Hematopoietic multipotent progenitor cell treated with erythropoietin and hydrocortisone succinate and interleukin-3 and kit ligand, for 6 days (in vitro differentiated cells): Measurements from ENCODE around the gene DPF3.

ENCODE experiments used
- DNase-seq: peaks from one replicate; pipeline ENCODE4 v3.0.0-alpha.2; 2015

DPF3 gene

DNA sequence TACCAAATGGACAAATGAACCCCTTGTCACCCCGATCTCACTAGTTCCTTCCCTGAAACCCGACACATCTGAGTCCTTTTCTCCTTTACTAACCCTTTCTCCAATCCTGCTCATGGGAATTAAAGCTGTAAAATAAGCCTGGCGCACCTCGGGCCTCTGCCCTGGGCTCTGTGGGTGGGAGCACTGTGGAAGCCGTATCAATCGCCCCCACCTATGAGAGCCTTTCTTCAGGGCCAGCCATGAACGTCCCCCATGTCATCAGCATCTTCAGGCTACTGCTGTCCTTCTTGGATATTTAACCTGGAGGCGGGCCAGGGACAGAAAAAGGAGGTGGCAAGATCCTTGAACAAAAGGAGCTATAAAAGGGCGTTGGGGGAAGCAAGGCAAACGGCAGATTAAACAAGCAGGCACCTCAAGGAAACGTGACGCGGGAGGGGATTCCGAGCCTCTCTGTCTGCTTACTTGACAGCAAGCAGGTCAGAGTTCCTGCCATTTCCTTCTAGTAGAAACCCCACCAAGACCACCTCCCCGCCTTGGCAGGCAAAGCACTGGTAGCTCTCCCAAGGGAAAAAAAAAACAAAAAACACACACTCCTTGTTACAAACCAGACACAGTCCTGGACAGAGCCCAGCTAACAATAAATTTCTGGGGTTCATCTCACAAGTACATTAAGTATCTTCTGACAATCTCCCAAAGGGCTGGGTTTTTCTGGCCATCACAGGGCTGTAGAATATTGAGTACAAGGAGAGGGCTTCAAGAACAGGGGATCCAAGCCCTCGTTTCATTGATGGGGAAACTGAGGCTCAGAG lies 62.9 kb downstream of the DPF3 start:
- no peak for DNase-seq

DNA sequence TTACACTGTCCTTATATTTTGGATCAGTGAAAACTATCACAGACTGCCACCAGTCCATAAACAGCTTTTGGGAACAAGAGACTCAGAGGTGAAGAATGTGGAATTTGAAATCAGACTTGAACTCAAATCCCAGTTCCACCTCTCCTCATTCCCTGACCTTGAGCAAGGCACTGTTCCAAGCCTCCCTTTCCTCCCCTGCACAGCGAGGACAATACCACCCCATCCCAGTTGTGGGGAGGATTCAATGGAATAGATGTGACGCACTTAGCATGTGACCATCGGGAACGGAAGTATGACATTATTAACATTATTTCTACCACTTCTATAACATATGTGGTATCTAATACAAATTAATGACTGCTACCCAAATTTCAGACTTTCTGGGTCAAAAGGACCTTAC lies 63.5 kb downstream of the DPF3 start:
- DNase-seq: no peak

DNA sequence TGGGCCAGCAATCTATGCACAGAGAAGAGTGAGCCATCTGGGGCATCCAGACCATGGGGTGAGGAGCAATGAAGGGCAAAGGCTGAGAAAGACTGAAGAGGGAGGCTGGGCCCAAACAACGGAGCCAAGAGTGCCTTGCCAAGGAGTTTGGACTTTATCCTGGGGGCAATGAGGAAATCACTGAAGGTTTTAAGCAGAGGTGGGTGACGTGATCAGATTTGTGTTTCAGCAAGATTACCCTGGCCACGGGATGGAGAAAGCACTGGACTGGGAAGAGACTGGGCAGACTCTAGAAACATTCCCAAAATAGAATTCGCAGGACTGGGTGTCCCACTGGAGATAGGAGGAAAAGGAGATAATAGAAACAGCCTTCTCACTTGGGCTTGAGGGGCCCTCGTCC lies 65.3 kb downstream of the DPF3 start:
- DNase-seq: no peak

DNA sequence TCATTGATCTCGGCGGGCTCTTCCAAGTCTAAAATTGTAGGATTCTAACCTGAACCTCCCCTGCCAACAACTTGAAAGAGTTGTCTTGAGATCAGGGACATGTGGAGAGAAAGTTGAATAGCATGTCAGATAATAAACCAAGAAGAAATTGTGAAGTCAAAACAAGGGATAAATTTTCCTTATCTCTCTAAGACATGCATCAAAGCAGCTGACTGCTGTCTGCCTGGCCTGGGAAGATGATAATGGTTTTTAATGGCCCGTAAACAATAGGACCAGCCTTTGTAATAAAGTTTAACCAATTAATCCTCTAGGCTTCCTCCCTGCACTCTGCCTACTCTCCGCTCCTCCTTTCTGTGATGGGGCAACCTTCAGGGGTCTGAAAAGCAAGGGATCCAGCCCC lies 67.9 kb downstream of the DPF3 start:
- DNase-seq: peak; percentile 83

DNA sequence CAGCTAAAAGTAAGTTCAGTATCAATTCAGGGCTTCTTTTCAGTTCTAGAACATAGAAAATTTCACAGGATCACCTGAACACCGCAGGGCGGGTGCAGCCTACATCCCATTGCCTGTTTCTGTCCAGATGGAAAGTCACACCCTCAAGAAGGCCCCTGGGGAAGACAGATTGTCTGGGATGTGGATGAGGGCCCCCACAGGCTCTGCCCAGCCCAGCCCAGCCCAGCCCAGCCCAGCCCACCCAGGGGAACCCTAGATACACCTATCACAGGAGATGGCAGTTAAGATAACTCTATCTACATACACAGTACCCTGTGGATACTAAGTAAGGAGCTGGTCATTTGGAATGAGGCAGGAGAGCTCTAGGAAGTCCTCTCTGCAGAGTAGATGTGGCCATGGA lies 68.4 kb downstream of the DPF3 start:
- DNase-seq: no peak

DNA sequence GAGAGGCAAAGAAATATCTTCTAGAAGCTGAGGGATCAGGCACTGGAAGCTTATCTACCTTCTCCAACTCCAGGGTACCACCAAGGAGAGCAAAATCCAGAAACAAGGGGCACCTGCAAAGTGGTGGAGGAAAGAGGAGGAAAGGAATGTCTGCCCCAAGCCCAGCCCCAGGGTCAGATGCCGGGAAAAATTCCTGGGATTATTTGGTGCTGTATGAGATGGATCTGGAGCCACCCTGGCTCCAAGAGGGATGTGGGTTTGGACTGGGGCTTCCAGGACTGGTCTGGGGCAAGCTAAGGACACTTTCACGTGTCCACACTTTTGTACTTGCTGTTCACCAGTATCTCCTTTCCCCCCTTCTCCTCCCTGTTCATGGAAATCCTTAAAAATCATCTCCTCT lies 69.8 kb downstream of the DPF3 start:
- DNase-seq: no peak

DNA sequence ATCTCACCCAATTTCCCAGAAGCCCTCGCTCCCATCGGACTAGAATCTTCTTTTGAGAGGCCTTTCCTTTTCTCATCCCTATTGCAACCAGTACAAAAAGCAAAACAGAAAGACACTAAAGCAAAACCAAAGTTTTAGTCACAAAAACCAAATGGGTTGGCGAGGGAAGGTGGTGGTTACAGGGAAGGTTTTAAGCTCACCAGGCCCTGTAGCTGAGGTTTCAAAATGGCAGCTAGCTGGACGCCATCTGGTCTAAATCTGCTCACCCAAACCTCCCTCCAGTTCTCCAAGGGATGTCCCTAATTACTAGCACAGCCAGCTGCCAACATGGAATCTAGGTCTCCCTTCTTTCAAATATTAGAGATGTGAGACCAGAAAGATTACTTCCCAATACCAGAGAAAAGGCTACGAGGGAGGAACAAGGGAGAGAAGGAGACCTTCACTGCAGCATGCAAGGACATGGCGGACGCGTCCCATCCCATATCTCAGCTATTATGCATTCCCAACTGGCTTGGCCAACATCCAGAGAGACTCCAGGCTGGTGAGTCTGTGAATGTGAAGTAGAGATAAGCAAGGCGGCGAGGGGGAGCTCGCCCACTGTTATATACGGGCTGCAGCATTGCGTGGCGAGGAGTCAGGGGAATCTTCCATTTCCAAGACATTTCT lies 70.8 kb downstream of the DPF3 start:
- DNase-seq: peak; percentile 80

DNA sequence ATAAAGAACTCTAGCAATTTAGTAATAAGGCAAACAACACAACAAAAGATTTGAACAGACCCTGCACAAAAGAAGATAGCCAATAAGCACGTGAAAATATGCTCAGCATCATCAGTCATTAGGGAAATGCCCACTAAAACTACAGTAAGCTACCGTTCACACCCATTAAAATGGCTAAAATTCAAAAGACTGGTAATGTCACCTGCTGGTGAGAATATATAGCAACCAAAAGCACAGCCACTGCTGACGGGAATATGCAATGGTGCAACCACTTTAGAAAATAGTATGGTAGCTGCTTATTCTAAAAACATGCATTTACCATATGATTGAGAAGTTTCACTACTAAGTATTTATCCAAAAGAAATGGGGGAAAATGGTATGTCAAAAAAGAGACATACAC lies 74.9 kb downstream of the DPF3 start:
- no peak for DNase-seq

DNA sequence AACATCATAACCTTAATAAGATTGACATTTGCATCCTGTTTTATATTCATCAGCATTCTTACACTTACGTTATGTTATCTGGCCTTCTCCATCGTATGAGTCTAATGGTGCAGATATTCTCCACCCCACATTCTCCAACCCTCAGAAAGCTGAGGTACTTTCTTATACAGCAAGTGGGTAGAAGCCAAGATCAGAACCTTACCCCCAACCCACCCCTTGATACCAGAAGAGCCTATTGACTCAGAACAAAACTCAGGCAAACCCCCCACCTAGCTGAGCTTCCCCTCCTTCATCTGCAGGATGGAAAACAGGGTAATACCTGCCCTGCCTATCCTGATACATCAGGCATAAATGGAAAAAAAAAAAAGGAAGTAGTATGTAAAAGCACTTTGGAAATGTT lies 77.6 kb downstream of the DPF3 start:
- DNase-seq: no peak

DNA sequence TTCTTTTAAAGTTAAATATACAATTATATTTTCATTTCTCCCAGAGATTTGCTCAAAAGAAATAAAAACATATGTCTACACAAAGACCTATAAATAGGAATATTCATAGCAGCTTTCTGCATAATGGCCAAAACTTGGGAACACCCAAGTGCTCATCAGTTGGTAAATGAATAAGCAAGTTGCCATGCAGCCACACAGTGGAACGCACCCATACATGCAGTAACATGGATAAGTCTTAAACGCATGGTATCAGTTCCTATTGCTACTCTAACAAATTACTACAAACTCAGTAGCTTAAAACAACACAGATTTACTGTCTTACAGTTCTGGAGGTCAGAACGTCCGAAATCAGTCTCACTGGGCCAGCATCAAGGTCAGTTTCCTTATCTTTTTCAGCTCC lies 78.5 kb downstream of the DPF3 start:
- no peak for DNase-seq

DNA sequence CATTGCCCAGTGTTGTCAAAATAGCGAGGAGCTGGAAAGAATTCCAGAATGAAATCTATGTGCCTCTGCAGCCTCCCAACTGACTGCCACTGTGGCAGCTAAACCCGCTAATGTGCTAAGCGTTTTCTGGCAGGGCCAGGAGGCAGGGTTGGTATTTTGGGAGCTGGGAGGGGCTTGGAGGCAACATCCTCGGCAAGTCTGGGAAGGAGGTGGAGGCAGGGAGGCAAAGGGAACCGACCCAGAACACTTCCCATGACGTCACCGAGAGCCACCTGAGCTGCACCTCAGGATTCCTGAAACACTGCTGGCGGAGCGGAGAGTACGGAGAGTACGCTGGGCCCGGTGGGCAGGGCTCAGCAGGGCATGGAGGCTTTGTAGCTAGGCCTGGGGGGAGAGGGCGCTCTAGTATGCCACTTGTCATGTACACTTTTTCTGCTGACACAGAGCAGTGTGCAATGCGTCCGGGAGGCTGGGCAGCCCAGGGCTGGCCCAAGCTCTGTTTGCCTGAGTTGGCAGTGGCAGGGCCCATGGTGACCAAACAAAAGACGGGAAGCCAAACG lies 81.5 kb downstream of the DPF3 start:
- DNase-seq: no peak

DNA sequence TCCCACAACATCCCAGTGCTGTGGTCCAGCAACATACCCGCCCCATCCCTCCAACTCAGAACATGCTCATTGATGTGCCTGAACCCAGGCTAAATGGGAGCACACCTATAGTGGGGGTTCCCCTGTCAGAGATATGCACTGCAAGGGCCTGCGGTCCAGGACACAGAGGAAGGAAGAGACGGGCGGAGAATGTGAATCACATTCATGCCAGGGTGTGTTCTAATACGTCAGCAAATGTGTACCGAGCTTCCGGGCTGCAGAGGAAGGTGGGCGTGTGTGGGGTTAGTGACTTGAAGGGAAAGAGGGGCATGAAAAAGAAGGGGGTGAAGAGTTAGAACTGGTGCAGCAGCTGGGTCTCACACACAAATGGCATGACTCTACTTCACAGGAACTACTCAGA lies 83.7 kb downstream of the DPF3 start:
- DNase-seq: no peak

DNA sequence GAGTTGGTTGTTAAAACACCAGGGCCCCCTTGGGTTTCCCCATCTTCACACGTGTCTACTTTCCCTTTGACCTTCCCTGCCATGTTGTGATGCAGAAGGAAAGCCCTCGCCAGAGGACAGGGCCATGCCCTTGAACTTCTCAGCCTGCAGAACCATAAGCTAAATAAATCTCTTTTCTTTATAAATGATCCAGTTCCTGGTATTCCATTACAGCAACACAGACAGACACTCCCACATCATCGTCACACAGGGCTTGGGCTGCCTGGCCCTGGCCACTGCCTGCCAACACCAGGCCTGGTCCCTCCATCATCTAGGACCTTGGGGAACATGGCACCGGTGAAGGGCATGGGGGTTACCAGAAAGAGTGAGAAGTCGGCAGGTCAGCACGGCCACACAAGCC lies 84.8 kb downstream of the DPF3 start:
- no peak for DNase-seq

DNA sequence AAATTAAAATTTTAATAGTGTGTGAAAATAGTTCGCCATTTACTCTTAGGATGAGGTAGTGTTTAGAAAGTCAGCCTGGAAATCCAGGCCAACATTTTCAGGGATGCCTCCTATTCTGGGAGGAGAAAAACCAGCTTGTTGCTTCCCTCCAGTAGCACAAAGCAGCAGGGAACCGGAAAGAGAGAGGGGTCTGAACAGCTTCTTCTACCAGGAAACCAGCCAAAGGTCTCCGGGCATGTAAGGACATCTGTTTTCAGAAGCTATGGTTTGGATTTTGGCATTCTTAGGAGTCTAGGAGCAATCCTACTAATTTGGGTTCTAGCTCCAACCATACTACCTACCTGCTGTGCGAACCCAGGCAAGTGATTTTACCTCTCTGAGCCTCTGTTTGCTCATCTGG lies 85.3 kb downstream of the DPF3 start:
- DNase-seq: no peak

DNA sequence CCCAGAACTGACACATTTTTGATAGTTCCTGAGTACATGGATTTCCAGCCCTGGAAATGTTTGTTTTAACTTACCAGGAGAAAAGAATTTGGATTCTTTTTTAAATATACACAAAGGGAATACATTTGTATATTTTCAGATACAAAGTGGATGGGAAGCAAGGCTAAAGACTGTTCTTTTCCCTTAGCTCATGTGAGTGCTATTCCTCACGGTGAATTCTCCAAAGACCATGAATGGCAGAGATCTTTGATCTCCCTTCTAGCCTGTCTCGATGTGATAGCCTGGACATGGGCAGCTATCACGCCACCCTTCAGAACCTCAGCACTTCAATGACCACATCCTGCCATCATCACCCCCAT lies 91.3 kb downstream of the DPF3 start:
- DNase-seq: no peak

DNA sequence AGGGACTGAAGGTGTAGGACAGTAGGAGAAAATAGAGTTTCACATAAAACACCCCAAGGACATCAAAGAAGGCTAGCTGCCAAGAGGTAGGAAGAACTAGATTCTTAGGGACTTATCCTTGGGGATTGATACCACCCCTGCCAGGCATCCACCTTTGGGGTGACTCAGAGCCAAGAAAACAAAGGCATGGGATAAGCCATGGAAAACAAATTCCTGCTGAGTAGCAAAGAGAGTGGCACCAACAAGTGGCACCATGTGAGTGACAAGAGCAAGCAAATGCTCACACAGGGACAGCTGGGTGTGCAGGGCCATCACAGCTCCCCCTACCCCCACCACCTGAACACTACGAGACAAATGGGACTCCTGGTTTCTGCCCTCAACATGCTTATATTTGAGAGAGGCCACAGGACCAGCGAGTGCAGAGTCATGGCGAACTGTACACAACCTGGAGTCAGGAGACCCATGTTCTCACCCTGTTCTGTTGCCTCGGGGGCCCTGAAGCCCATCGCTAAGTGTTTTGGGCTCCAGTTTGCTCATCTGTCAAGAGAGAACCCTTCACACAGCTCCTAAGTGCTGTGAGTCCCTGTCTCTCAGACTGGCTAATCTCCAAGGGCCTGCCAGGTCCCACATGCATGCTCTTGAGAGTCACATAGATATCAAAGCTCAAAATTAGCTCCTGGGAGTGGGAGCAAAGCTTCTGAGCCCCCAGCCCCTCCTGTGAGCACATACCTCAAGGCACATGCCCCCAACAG lies 91.9 kb downstream of the DPF3 start:
- no peak for DNase-seq

DNA sequence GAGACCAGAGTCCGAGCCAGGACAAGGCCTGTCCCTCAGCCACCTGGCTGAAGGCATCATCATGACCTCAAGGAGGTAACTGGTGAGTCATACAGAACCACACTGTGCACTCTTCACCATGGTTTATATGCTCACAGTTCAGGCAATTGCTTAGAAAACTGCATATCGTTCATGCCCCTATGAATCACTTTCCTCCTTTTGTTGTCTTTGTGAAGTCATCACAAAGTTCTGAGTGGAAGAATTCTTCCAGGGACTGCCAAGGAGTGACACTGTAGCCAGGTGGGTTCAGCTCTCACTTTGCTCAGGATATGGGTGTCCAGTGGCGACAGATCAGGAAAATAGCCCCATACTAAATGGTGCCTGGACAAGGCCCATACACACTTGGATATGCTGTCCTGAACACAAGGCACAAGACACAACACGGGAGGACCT lies 92.5 kb downstream of the DPF3 start:
- no peak for DNase-seq

DNA sequence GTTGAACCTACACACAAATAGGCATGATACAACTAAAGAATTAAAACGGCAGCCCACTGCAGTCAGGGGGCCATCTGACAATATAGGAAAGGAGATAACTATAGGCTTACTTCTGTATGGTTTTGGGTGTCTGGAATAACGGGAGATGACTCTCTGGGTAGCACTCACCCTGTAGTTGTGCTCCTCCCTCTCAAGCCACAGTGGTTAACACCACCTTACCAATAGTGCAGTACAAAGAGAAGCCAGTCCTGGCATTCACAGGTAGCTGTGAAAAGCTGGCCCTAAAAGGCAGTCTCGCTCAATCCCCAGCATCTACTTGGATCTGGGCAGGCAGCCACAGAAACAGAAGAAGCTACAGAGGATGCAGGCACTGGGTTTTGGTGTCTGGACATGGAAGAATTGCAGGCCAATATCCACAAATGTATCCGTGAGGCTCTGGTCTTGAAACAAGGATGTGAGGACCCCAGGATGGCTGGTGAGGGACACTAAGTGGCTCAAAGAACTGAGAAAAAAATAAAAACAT lies 93.0 kb downstream of the DPF3 start:
- no peak for DNase-seq

DNA sequence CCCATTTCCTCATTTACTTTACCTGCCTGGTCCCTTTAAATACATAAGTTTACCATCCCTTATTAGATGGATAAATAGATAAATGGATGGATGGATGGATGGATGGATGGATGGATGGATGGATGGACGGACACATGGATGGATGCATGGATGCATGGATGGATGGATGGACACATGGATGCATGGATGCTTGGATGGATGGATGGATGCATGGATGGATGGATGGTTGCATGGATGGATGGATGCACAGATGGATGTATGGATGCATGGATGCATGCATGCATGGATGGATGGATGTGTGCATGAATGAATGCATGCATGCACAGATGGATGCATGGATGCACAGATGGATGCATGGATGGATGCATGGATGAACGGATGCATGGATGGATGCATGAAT lies 93.6 kb downstream of the DPF3 start:
- no peak for DNase-seq

DNA sequence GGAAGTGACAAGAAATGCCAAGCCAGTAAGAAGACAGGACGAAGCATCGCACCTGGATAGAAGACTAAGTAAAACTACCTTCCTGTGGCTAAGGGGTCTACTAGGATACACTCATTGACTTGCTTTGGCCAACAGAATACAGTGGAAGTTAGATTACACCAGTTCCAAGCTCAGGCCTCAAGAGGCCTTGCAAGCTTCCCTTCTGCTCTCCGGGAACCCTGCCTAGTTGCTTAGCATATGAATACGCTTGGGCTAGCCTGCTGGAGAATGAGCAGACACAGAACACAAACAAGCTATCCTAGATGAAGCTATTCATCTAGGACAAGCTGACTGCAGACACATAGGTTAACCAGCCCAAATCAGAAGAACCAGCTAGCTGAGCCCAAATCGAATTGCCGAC lies 97.0 kb downstream of the DPF3 start:
- DNase-seq: no peak

DNA sequence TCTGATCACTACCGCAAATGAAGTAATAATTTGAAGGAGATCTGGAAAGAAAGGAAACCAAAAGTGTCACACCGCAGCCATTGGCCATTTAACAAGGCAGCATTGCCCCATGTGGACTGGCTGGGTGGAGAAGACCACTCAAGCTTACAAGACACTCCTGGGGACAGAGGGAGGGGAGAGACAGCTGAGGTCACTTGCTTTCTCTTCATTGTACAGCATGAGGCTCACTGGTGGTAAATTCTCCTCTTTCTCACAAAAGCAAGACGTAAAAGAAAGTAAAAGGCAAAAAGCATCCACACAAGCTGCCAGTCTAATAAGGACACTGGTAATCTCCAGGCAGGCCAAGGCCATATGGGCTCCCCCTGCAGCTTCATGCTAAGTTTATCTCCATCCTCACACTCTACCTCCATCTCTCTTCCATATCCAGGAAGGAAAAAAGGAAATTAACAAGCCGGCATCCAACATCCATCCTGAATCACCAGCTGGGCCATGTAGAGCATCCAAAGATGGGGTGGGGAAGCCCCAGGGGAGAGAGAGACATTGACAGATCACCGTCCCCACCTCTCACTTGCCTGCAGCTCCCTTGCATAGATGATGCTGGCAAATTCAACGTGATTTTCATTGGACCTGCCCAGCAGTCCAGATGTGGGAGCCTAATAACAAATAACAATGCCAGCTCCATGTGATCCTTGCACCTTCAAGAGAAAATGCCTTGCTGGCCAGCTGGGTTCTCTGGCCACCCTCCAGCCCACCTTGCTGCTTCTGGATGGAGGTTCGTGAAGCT lies 100.6 kb downstream of the DPF3 start:
- DNase-seq: no peak

DNA sequence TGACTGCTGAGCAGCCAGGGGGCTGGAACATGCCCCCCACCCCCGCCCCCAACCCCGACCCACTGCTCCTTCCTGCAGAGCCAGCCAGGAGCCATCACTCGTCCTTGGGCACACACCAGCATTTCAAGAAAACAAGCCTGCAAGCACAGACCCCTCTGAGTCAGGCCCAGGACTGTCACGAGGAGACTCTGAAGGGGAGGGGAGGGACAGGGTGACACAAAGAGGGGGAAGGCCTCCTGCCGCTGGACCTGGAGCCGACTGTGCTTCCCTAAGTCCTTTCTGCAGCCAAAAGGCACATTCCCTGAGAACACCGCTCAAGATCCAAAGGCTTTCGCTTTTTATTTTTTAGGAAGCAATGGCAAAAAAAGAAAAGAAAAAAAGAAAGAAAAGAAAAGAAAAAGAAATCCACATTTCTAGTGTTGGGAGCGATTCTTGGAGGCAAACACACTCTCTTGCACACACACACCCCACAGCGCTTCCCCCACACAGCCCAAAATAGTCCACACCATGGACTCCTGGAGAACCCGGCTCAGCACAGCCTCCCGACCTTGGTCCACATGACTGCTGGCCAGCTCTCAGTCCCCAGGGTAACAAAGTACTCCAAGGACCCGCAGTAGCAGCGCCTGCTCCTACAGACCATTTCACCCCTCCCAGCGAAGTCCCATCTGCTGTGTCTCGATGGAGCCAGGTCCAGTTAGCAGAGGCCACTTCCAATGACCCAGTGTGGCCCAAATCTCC lies 101.7 kb downstream of the DPF3 start:
- DNase-seq: no peak
